C1 segment of cervical spinal cord (tissue), 14 donors: Measurements from ENCODE around the gene FSTL4.

Experiments used
- DNase-seq, 14 donors: peaks; one replicate each; lab custom pipeline; 2025; lab: John Stamatoyannopoulos, UW

FSTL4 gene

DNA sequence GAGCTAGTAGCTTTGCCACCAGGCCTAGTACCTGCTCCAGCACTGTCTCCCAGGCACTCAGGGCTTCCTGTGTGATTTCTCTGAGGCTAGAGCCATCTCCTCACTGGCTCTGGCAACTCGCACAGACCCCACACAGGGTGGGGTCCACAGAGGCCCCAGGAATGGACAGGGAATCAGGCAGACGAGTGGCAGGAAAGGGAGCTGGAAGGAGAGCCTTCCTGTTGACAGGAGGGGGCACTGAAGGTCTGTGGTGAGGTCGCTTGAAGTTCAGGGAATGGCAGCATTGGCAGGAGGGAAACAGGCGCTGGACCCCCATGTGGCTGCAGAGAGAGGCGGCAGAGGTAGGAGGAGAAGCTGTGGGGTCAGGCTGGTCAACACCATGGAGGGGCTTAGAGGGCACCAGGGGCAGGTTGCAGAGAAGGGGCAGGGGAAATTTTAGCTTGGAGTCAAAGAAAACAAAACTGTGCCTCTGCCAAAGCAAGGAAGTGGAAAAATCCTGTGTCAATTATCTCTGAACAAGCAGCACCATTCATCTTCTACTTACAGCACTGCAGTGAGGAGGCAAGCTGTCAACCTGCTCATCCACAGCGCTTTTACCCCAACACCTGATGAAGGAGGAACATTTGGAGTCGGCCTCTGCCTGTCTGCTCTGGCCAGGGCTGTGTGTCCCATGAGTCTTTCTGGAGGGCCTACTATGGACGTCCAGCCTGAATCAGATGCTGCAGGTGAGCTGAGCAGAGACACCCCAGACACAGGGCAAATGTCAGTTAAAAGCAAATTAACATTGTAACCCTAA is 270.2 kb downstream of the FSTL4 start:
- no peak for DNase-seq

DNA sequence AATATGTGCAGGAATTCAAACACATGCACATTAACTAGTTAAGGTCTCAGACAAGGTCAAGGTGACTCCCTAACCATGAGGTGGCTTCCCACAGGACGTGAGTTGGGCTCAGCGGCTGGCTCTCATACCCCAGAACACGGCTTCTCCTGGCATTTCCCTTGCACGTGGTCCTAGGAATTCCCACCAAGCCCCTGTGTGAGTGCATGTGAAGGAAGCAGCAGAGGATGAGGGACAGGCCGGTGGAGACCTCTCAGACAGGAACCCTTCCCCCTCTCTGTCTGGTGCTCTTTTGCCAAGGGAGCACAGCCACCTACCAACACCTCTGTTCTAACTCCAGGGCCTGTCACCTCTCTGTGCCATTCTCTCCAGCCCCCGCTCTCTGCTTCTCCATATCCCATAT is 271.0 kb downstream of the FSTL4 start:
- no peak for DNase-seq

DNA sequence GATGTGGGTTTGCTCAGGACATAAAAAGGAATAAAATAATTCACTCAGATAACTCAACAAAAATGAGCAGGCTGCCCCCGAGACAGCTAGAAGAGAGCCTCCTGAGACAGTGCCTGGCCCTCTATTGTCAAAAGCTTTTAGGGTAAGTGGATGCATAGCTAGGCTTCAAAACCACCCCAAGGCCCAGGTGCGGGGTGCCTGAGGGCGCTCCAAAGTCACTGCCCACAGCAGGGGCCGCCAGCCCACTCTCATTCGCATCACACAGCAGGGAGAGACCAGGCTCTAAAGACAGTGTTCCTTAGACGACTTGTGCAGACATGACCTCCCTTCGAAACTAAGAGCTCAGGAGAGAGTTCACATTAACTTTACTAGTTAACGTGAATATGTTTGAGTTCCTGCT is 271.5 kb downstream of the FSTL4 start:
- no peak for DNase-seq

DNA sequence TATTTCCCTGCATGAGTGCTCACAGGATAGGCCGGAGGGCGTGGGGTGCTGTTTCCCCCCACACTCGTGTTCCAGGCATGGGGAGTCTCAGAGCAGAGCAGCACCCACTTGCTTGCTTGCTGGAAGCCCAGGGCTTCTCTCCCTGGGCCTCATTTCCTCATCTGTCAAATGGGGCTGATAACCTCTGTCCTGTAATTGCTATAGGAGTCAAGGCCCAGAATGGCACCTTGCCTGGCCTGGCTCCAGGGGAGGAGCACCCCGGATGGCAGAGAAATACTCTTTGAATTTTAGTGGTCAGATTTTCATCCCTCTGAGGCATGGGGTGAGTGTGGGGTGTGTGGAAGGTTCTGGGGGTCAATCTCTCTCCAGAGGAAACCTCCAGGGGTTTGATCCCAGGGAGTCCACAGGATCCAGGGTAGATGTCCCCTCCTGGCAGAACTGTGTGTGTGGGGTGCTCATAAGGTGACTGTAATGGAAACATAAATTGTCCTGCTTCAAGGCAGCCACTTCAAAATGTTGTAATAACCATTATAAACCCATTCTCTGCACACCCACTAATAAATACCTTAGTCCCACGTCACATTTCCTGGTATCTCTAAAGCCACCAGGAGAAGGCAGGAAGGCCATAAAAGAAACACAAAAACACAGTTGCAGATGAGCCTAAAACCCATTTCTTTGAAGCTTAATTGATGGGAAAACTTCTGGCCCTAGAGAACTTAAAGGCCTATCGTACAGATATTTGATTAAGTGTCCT is 272.2 kb downstream of the FSTL4 start:
- DNase-seq, result no peak

DNA sequence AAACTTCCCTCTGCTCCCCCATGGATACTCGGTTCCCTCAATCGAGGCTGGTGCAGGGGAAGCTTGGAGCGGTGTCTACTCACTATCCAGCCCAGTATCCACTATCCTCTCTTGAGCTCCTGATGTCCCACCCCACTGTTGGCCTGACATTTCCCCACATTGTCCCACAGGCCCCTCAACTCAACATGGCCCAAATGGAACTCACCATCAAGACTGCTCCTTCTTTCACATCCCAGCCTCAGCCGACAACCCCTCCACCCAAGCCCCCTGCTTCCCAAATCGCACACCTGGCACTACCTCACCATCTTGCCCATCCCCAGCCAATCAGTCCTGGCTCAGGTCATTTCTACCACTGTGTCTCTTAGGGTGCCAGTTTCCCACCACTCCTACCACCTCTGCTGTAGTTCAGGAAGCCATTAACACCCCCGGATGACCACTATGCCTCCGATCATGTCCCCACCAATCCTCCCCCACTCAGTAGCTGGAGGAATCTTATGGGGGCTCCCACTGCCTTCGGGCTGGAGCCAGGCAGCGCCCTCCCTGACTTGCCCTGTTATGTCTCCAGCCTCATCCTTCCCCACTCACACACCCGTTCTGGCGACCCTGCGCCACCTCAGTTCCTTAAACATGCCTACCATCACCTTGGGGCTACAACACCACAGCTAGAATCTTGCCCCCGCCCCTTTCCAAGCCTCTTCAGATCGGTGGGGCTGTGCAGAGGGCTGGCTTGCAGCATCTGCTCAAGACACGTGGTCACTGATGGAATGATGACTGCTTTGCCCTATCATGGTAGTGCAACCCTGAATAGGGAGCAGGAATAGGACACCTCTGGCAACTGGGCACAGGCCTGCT is 273.6 kb downstream of the FSTL4 start:
- DNase-seq, result no peak

DNA sequence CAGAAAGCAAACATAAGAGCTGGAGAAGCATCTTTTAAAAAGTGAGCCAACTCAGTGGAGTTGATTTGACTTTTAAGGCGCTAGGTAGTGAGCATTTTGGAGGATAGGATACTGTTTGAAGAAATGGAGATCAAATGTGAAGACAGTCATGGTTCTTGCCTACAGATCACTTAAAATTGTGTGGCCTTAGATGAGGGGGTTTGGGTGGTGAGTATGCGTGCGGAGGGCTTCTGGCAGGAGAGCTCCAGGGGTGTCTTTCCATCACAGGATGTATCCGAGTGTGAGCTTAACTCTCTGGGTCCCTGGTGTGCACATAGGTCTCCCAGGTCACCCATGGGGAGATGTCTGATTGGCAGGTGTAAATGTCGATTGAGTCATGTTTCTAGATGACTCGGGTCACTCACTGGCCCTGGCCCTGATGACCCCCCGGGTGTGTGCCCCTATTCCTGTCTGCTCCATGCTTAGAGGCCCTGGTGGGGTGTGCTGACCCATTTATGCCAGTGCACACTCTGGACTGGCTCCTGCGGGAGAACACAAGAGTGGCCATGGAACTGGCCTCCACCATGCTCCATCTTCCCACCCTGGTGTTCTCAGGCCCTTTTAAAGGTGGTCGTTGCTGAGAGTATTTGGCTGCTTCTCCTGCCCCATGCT is 274.4 kb downstream of the FSTL4 start:
- no peak for DNase-seq

DNA sequence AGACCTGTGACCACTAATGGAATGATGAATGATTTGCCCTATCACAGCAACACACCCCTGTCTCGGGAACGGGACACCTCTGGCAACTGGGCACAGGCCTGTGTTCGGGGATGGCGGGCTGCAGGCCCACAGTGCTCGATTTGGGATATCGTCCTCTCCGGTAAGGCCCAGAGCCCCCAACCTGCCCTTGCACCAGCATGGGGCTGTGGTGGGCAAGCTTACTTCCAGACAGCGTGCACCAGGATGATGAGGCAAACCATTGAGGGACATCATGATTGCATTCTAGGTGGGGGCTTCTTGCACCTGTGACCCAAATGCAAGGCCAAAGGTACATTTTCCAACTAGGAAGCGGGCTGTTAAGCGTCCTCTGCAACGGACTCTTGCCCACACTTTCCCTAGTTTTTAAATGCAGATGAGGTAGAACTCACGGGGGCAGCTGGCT is 275.4 kb downstream of the FSTL4 start:
- no peak for DNase-seq

DNA sequence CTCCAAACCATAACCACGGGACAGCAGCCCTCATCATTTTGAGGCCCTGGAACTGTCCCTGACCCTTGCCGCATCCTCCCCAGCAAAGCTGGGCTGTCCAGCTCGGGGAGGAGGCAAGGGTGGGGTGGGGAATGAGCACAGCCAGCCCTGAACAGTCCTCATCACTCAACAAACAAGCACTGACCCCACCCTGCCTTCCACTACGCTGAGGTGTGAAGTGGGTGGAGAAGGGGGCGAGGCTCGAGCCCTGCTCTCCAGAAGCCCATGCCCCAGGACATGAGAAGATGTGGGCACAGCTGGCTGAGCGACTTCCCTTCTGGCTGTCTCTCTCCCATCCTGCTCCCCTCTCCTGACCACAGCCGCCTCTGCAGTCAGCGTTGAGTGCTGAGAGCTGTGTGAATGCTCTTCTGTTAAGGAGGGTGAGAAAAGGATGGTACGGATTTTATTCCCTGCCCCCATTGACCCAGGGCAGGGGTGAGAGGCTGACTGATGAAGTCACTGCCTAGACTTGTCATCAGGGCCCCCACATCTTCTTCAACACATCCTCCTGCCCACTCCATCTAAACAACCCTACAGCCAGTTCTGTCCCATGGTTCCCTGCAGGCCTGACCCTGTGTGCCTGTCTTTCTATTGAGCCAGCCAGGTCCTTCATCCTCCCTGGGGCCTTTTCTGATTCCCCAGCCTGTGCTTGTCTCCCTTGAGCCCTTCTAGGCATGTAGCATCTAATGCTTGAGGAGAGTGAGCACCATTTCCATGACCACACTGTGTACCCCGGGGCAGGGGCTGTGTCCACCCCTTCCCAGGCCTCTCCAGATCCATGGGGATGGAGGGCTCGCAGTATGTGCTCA is 276.0 kb downstream of the FSTL4 start:
- DNase-seq, result no peak

DNA sequence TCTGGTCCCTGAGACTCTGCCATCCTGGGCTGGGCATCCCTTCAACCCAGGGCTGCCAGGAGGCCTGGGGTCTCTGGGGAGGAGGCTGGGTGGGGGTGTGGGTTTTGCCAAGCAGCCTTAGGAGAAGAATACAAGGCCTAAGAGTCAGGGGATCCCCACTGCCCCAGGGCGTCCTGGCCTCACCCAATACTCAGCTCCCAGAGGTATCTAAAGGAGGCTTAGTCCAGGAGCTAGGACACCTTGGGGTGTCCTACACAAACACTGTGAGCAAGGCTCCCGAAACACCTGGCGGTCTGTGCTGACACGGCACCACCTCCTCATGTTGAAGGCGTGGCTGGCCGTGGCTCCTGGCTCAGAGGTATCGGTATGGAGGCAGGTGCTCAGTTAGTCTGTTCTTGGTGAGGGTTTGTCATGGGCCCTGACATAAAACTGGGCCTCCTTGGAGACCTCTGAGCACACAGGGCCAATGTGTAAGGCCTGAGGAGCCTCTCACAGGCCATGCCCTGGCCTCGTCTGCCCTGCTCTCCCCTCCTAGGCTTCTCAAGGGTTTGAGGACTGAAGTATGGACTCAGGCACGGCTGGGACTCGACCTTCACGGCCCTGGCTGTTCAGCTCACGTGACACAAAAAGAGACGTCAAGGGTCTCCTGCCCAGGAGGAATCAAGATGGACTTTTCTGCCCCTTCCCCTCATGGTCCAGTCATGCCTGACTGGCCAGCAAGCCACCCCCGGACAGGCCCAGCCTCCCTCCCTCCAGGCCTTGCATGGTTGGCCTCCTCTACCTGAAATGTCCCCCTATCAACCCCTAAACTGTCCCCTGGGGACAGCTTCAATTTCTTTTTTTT is 277.3 kb downstream of the FSTL4 start:
- DNase-seq, result no peak

DNA sequence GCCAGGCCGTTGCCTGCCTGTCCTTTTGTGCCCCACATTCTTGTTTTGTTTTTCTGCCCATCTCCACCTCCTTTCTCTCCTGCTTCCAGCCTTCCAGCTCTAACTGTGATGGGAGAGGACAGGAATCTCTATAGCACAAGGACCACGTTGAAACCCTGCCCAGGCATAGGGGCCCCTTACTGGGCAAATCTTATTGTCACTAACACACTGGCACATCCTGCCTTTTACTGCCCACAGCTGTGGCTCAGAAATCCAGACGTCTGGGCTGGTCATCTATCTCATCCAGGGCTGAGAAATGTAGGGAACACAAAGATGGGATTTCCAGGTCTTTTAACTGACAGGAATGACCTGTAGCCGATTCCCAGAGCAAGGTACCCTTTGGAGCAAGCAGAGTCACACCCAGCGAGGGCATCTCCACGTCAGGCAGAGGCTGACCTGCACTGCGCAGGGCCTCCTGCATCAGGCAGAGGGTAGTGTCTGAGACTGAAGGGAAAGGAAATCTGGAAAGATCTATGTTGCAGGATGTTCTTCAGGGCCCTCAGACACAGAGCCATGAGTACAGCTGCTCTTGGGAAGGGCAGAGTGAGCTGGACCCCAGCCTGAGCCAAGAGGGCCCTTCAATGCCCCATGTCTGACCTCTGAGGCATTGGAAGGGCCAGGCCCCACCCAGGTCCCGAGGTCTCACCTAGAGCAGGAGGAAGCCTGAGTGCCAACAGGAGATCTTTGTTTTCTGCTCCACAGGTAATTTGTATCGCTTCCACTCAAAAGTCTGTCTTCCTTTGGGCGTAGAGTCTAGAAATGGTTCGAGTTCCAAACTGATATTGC is 278.8 kb downstream of the FSTL4 start:
- DNase-seq, result no peak

DNA sequence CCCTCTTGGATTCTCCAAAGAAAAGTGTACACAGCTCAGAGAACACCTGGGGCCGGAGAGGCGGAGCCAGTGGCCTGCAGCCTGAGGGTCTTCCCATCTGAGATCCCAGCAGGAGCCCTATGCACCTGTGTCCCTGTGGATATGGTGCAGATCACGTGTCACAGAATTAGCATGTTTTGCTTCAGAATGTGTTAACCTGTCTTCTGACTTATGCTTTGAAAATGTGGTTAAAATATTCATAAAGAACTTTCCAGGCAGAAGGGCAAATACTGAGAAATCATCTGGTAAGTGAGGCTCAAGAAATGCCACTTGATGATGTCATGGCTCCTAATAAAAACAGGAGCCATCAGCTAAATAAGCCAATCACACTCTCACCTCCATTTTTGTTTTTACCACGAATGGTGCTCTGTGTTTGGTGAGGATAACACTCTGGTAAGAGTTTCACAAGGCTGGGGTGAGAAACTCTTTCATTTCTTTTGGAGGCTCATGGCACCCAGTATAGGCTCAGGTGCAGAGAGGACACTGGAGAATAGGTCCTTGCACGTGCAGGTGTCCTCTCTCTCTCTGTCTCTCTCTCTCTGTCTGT is 279.8 kb downstream of the FSTL4 start:
- DNase-seq, result no peak

DNA sequence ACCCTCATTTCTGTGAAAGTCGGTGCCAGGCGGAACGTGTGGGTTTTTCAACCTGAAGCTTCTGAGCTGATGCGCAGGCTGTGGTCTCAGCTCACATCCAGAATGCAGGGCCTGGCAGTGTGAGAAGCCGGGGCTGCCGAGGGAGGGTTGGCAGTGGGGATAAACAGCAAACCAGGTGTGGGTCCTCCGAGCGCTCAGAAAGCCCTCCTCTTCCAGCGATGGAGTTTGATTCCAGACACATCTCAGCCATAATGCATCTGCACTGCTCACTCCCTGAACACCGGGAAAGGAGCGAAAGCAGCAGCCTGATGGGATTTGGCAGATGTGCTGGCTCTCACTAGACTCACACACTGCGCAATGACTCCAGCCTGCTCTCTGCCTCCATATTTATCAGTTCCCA is 280.4 kb downstream of the FSTL4 start:
- no peak for DNase-seq

DNA sequence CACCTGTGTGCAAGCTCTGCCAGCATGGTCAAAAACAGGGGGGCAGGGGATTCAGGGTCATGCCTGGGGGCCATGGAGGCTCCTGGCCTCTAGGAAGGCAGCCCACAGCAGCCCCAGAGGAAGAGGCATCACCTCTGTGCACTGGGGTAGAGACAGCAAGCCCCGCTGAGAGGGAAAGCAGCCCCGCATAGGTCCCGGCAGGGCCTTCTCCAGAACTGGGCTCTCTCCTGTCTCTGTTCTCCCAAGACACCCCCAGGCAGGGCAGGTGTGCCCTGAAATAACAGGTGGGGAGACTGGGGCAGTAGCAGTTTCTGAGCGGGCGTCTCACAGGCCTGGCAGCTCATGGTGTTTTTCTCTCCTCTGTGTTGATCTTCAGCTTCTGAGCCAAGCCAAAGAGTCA is 281.4 kb downstream of the FSTL4 start:
- DNase-seq, result no peak

DNA sequence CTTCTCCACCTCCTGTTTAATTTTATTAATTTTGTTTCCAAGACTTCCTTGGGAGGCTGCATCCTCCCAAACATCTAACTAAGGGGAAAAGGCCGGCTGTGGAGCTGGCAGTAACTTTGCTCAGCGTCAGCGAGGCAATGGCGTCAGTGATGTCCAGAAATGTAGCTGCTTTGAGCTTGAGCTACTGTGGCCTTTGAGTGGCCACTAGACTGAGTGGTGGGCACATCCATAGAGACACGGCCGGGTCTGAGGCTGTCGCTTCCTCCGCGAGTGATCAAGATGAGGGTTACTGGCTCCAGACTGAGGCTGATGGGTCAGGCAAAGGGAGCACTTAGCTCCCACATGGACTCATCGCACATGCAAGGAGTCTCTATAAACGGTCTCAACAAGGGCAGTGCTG is 283.5 kb downstream of the FSTL4 start:
- no peak for DNase-seq

DNA sequence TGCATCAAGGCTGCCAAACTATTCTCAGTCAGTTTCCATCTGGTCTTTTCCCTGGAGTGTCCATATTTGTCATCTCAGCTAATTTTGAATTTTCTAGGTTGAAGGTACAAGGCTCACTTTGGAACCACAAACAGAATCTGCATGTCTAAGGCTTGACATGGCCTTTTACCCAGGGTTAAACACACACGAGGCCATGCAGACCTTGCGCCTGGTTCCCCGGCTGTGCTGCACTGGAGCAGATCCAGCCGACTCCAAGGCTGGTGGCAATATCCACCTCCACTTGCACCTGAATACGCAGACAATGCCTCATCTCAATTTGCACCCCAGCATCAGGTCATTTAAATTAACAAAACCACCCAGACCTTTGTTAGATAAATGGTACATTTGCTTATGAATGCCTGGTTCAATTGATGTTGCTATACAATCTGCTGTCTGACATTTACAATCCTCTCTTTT is 284.4 kb downstream of the FSTL4 start:
- DNase-seq, result peak in 1 of 14 donors; percentile 4

DNA sequence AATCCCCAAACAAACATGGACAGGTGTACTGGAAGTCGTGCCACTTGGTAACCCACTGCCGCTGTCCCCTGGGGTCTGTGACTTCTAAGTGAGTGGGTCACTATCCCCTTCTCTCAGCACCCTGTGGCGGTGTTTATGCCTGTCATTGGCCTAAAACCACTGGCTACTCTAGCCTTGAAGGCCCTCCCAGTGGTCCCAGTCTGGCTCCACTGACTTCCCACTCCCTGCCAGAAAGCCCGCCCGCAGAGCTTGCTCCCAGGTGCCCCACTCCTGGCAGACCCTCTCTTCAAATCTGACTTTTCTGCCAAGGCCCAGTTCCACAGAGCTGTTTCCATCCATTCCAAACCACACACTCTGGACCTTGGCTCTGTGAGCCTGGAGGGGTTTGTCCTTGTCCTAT is 286.0 kb downstream of the FSTL4 start:
- no peak for DNase-seq

DNA sequence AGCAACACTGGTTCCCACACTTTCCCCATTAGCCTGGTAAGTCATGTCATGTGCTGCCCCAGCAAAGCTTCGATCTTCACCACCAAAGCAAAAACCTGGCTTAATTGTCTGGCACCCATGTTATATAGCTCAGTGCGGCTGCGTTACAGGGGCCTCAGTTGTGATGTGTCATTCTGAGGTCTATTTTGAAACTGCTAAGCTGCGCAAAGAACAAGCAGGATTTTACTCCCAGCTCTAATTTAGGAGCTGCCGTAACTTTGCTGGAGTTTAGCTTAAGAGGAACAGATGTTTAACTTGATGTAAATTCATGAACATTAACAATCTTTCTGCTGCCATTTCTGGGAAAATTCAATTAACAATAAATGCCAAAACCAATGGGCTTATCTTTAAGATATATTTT is 286.5 kb downstream of the FSTL4 start:
- DNase-seq, result no peak

DNA sequence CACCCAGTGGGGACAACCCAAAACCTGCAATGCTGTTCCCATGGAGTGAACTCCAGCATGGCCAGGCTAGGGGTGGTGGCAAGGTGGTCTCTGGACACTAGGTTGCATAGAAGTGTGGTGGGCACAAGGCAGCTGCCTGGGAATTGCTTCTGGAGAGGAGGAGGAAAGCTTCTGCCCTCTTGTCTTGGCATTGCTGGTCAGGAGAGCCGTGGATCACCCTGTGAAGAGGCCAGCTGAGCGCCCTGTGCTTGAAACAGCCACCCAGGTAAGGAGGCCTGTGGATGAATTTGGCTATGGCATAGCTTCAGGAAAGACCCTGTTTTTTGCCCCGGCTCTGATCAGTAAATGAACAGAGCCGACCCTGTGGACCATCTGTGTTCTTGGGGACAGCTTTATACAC is 287.4 kb downstream of the FSTL4 start:
- no peak for DNase-seq
